Transverse colon (tissue), 4 donors: ENCODE measurements around the gene RGS3. TPM values are rescaled to one million over a fixed set of nuclear protein-coding genes. Genes with fewer than 3 reads are reported as not detected.

Experiments
- DNase-seq: peaks from one replicate; pipeline ENCODE4 v3.0.0-alpha.2; 2019
- H3K27ac ChIP-seq, 4 donors: fragments of 200-600 bp; sonication (generic); 2 replicates each; pipeline ENCODE4 v1.5.1; 2016 to 2018; ENCODE audit warnings: inconsistent platforms in 4 of 4
- H3K27me3 ChIP-seq: fragments of 200-600 bp; sonication (generic); 2 replicates; pipeline ENCODE4 v1.5.1; 2017; ENCODE audit warnings: inconsistent platforms
- H3K36me3 ChIP-seq, 4 donors: fragments of 200-600 bp; sonication (generic); 2 replicates each; pipeline ENCODE4 v1.5.1; 2017 to 2019; ENCODE audit warnings: inconsistent platforms in 4 of 4
- H3K4me1 ChIP-seq, 4 donors: fragments of 200-600 bp; sonication (generic); 2 replicates each; pipeline ENCODE4 v1.5.1; 2017 to 2020; ENCODE audit warnings: inconsistent platforms in 4 of 4
- H3K4me3 ChIP-seq, 4 donors: fragments of 200-600 bp; sonication (generic); 1 replicate in 1 of 4; 2 replicates in 3 of 4; pipeline versions ENCODE4 v1.5.1 to v1.6.1; 2017 to 2019; ENCODE audit warnings: inconsistent platforms in 4 of 4
- H3K9me3 ChIP-seq, 2 donors: fragments of 200-600 bp; sonication (generic); 2 replicates each; pipeline ENCODE4 v1.5.1; 2017 to 2019; ENCODE audit warnings: inconsistent platforms in 2 of 2
- EP300 ChIP-seq: sonication (generic); formaldehyde crosslinking; IDR thresholded peaks from one replicate; pipeline ENCODE4 v1.6.1; 2017; ENCODE audit warnings: antibody characterized with exemption, low read depth
- POLR2A ChIP-seq: fragments of 450-650 bp; IDR thresholded peaks from one replicate; pipeline ENCODE4 v1.6.1; 2016; ENCODE audit warnings: antibody characterized with exemption, mild to moderate bottlenecking, moderate library complexity
- POLR2AphosphoS5 ChIP-seq, 3 donors: sonication (generic); formaldehyde crosslinking; IDR thresholded peaks; one replicate each; pipeline ENCODE4 v1.6.1; 2016; ENCODE audit warnings: antibody characterized with exemption in 3 of 3
- WGBS, 2 donors: methylation state at CpG; one replicate each; pipeline ENCODE4 v1.1.5; 2018; ENCODE audit warnings: low coverage in 1 of 2; 5-methylcytosine and 5-hydroxymethylcytosine counted together
- in situ Hi-C, 4 donors: fragments of 200-750 bp; cut with MboI; loops; one replicate each; pipeline versions ENCODE4 v1.15.0 to v1.15.1; 2017; ENCODE audit warnings: low sequenced_read_pairs in 3 of 4, low pct_ligation_motif_present in 1 of 4, low pct_unique_long_range_greater_than_20kb in 1 of 4
- intact Hi-C: fragments of 100-400 bp; cut with DNase I; formaldehyde crosslinking; loops from one replicate; pipeline ENCODE4 v1.15.1; 2023; ENCODE audit warnings: low total_unique reads
- total RNA-seq, 4 donors: library from RNA; depleted of rRNA; stranded (reverse); fragments of >200 nt; gene quantifications; one replicate each; pipeline ENCODE4 v1.1.0, GENCODE V29; 2016
- TF ChIP-seq, protein P1 (sequence below), 5 experiments: fragments of 200-600 bp in 3 of 5; fragments of 450-650 bp in 2 of 5; sonication (generic) in 3 of 5; IDR thresholded peaks; 1 replicate in 2 of 5; 2 replicates in 3 of 5; pipeline ENCODE4 v1.5.1; 2016 to 2017; ENCODE audit warnings: antibody characterized with exemption in 5 of 5, inconsistent platforms in 3 of 5, mild to moderate bottlenecking in 2 of 5, moderate library complexity in 1 of 5

The RGS3 gene
- total RNA-seq, 4 donors from 2014 or later = 62.7 to 150 (median 80.9) TPM

DNA sequence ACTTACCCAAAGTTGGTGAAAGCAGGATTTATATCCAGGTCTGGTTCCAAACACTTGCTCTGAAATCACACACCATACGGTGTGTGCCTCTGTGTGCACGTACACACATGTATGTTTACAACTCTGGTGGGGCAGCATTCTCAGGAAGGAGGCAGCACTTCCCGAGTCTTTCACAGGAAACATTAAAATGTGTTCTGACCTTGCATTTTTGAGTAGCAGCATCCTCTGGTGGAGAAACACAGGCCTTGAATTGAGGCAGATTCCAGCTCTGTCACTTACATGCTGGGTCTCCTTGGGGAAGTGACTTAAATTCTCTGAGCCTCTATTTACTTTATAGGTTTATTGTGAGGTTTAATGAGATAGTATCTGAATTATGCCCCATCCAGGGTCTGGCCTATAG is 126.4 kb downstream of the RGS3 start:
- no peak overlapping the region for H3K4me3 ChIP-seq
- in situ Hi-C loops = loop anchor here (5.0 to 10.0 kb wide), 4 partner anchors 62 to 143 kb away; no protein-coding TSS in a partner anchor
- no peaks in the 10 kb centered on the region for H3K9me3 ChIP-seq
- DNase-seq = no peak
- peaks cover 0 to 23% (median 4%) of the 10 kb centered on the region in 4 donors for H3K4me1 ChIP-seq
- H3K36me3 ChIP-seq = peaks cover 0 to 5% (median 0%) of the 10 kb centered on the region in 4 donors
- no peaks in the 10 kb centered on the region for H3K27me3 ChIP-seq
- TF ChIP-seq, protein P1, sequence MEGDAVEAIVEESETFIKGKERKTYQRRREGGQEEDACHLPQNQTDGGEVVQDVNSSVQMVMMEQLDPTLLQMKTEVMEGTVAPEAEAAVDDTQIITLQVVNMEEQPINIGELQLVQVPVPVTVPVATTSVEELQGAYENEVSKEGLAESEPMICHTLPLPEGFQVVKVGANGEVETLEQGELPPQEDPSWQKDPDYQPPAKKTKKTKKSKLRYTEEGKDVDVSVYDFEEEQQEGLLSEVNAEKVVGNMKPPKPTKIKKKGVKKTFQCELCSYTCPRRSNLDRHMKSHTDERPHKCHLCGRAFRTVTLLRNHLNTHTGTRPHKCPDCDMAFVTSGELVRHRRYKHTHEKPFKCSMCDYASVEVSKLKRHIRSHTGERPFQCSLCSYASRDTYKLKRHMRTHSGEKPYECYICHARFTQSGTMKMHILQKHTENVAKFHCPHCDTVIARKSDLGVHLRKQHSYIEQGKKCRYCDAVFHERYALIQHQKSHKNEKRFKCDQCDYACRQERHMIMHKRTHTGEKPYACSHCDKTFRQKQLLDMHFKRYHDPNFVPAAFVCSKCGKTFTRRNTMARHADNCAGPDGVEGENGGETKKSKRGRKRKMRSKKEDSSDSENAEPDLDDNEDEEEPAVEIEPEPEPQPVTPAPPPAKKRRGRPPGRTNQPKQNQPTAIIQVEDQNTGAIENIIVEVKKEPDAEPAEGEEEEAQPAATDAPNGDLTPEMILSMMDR (IDR thresholded peaks at IDR 0.05) = peak; percentile 17 to 48 (median 37)
- TF ChIP-seq EP300 (no peak), POLR2AphosphoS5 (IDR thresholded peaks at IDR 0.05) (peak in 1 of 3 donors; percentile 5), POLR2A (no peak)
- intact Hi-C loops = loop anchor here (1.0 to 2.0 kb wide), 2 partner anchors 65 to 143 kb away; no protein-coding TSS in a partner anchor
- 25 to 33% methylated on average over 3 of the region's 3 CpGs for WGBS, 2 donors
- peak overlapping the region in 3 of 4 donors; percentile 14 to 22 (median 20) for H3K27ac ChIP-seq

DNA sequence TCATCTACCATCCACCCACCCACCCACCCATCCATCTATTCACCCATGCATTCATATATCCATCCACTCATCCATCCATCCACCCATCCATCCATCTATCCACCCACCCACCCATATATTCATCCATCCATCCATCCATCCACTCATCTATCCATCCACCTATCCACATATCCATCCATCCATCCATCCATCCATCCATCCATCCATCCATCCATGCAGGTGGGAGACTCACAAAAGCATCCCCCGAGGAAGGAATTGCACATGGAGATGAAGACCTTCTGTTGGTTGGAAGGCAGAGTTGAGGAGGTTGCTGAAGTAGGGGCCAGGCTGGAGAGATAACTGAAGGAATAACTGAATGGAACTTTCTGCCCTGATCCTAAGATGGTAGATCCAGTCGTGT is 126.9 kb downstream of the RGS3 start:
- intact Hi-C loops (loop anchor here (1.0 kb wide), 1 partner anchor 65 kb away; no protein-coding TSS in a partner anchor), in situ Hi-C loops (loop anchor here (5.0 kb wide), 2 partner anchors 62 to 67 kb away; no protein-coding TSS in a partner anchor)
- no peak for TF ChIP-seq POLR2AphosphoS5 (IDR thresholded peaks at IDR 0.05)
- TF ChIP-seq EP300 = no peak
- Histone ChIP-seq H3K36me3 (peaks cover 0 to 5% (median 0%) of the 10 kb centered on the region in 4 donors), H3K27me3 (no peaks in the 10 kb centered on the region), H3K9me3 (no peaks in the 10 kb centered on the region), H3K4me1 (peaks cover 0 to 26% (median 7%) of the 10 kb centered on the region in 4 donors), H3K27ac (no peak overlapping the region), H3K4me3 (no peak overlapping the region)
- no peak for DNase-seq
- 90 to 100% methylated on average over 1 to 2 of the region's 2 CpGs for WGBS, 2 donors

DNA sequence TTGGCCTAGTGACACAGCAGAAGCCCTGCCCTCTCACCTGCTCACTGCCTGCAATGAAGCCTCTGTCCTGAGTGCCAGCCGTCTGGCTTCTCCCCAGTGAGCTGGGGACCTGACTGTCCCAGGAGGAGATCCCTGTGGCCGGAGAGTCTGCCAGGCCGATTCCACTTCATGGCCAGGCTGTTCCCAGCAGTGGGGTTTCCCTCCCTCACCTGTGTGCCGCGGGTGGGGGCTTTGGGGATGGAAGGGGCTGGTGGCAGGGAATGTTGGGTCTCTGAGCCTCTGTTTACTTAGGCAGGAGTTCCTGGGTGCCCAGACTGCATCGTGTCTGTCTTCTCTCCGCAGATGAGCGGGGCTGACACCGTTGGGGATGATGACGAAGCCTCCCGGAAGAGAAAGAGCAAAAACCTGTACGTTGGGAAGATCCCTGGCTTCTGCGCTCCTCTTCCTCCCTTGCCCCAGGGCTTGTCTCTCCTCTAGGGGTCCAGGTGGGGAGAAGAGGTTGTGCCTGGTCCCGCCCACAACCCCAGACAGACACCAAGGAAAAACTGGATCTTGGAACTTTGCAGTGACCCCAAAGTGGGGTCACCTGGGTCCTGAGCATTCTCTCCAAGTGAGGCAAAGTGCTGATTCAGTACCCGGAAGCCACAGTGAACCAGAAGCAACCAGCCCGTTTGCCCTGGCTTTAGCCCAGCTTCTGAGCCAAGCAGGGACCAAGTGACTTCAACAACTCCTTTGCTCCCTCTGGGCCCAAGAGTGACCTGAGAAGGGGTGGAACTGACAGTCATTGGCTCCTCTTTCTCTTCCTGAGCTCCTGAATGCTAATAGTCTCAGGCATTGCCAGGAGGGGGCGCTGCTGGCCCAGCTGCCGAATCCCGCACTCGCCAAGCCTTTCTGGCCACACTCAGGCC is 127.7 kb downstream of the RGS3 start:
- in situ Hi-C loops = loop anchor here (5.0 kb wide), 2 partner anchors 61 to 66 kb away; no protein-coding TSS in a partner anchor

DNA sequence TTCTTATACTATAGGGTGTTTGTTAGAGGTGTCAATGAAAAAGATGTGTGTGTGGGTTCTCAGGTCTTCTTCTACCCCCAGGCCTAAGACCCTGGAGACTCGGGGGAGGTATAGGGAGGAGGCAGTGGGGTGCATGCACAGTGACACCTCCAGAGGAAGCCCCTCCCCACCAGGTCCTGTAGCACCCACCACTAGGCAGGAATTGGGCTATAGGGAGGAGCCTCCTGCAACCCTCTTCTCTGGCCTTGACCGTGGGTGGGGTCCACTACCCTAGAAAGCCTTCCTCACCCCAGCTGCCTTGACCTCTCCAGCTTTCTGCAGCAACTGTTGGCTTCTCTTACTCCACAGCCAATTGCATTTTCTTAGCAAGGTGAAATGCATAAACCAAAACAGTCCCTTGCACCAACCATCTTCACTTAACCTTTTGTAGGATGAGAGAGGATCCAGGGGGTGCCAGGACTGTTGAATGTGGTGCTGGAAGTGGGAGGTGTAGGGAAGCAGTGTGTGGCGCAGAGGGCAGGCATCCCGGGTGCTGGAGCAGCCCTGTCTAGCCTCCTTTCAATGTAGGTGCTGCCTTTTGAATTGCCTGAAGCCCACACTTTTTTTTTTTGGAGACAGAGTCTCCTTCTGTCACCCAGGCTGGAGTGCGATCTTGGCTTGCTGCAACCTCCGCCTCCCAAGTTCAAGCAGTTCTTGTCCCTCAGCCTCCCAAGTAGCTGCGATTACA is 128.5 kb downstream of the RGS3 start:
- DNase-seq = no peak
- H3K4me3 ChIP-seq = no peak overlapping the region
- 76 to 100% methylated on average over 1 to 7 of the region's 7 CpGs for WGBS, 2 donors
- no peaks in the 10 kb centered on the region for H3K27me3 ChIP-seq
- in situ Hi-C loops (loop anchor here (5.0 kb wide), 2 partner anchors 60 to 65 kb away; no protein-coding TSS in a partner anchor), intact Hi-C loops (no loop called here)
- TF ChIP-seq, protein P1 (IDR thresholded peaks at IDR 0.05) = no peak
- TF ChIP-seq POLR2AphosphoS5 (IDR thresholded peaks at IDR 0.05) = no peak
- no peak overlapping the region for H3K27ac ChIP-seq
- H3K4me1 ChIP-seq = peaks cover 0 to 29% (median 9%) of the 10 kb centered on the region in 4 donors
- peaks cover 0 to 8% (median 2%) of the 10 kb centered on the region in 4 donors for H3K36me3 ChIP-seq
- H3K9me3 ChIP-seq = no peaks in the 10 kb centered on the region

More for the DNA sequence above, 127.7 kb downstream of the RGS3 start:
- no peaks in the 10 kb centered on the region for H3K9me3 ChIP-seq
- peaks cover 0 to 29% (median 9%) of the 10 kb centered on the region in 4 donors for H3K4me1 ChIP-seq
- TF ChIP-seq POLR2AphosphoS5 (IDR thresholded peaks at IDR 0.05) (no peak), EP300 (no peak), POLR2A (no peak)
- TF ChIP-seq, protein P1 (IDR thresholded peaks at IDR 0.05) = peak; percentile 83 to 91 (median 85)
- no peaks in the 10 kb centered on the region for H3K27me3 ChIP-seq
- H3K27ac ChIP-seq = no peak overlapping the region
- H3K36me3 ChIP-seq = peaks cover 0 to 3% (median under 1%) of the 10 kb centered on the region in 4 donors
- intact Hi-C loops = loop anchor here (1.0 kb wide), 1 partner anchor 64 kb away; no protein-coding TSS in a partner anchor
- 62 to 100% methylated on average over 1 to 20 of the region's 20 CpGs for WGBS, 2 donors
- peak; percentile 78 for DNase-seq
- no peak overlapping the region for H3K4me3 ChIP-seq
